CD14-positive monocyte (primary cell): Measurements from ENCODE around the gene GLYAT. TPM values are rescaled to one million over a fixed set of nuclear protein-coding genes. Genes with fewer than 3 reads are reported as not detected.

Experiments used
- DNase-seq, 3 donors: peaks; one replicate each; pipeline ENCODE4 v3.0.0-alpha.2; 2011 to 2022
- H2AFZ ChIP-seq: 2 replicates; pipeline ENCODE4 v1.6.0; 2012; ENCODE audit warnings: mild to moderate bottlenecking, low read depth, low read length, inconsistent platforms; ENCODE audit not compliant: insufficient read depth, poor library complexity, severe bottlenecking
- H3K27ac ChIP-seq, 2 donors: 1 replicate in 1 of 2; 2 replicates in 1 of 2; pipeline ENCODE4 v1.5.1; 2012 to 2013; ENCODE audit warnings: low read length in 2 of 2, control low read depth in 1 of 2, inconsistent platforms in 1 of 2, low read depth in 1 of 2, mild to moderate bottlenecking in 1 of 2
- H3K27me3 ChIP-seq, 2 donors: one replicate each; pipeline versions ENCODE4 v1.6.0 to v1.6.1; 2011 to 2013; ENCODE audit warnings: low read length in 2 of 2; ENCODE audit not compliant: control insufficient read depth in 2 of 2, insufficient read depth in 2 of 2
- H3K36me3 ChIP-seq, 2 donors: replicated peaks in 1 of 2; 1 replicate in 1 of 2; 2 replicates in 1 of 2; pipeline versions ENCODE4 v1.5.1 to v1.6.1; 2012 to 2013; ENCODE audit warnings: low read length in 2 of 2, control low read depth in 1 of 2, inconsistent platforms in 1 of 2, mild to moderate bottlenecking in 1 of 2; ENCODE audit not compliant: insufficient read depth in 2 of 2, control insufficient read depth in 1 of 2
- H3K4me1 ChIP-seq, 2 donors: 1 replicate in 1 of 2; 2 replicates in 1 of 2; pipeline versions ENCODE4 v1.5.1 to v1.6.1; 2012 to 2013; ENCODE audit warnings: low read length in 2 of 2, control low read depth in 1 of 2, inconsistent platforms in 1 of 2, mild to moderate bottlenecking in 1 of 2, moderate library complexity in 1 of 2; ENCODE audit not compliant: insufficient read depth in 2 of 2, control insufficient read depth in 1 of 2
- H3K4me2 ChIP-seq: replicated peaks from 2 replicates; pipeline ENCODE3; 2012; ENCODE audit warnings: low read length, moderate library complexity, mild to moderate bottlenecking; ENCODE audit not compliant: poor library complexity, severe bottlenecking; ENCODE audit errors: extremely low read depth
- H3K4me3 ChIP-seq, 3 experiments: fragments of 200-600 bp in 1 of 3; sonication (generic) in 1 of 3; replicated peaks in 1 of 3; 1 replicate in 2 of 3; 2 replicates in 1 of 3; pipeline ENCODE4 v1.5.1; 2011 to 2013; ENCODE audit warnings: low read length in 3 of 3, mild to moderate bottlenecking in 3 of 3, control low read depth in 2 of 3, low read depth in 2 of 3, inconsistent platforms in 1 of 3, moderate library complexity in 1 of 3
- H3K79me2 ChIP-seq: 2 replicates; pipeline ENCODE4 v1.6.0; 2012; ENCODE audit warnings: mild to moderate bottlenecking, control low read depth, inconsistent platforms, low read length, moderate library complexity; ENCODE audit not compliant: insufficient read depth
- H3K9ac ChIP-seq: 2 replicates; pipeline ENCODE4 v1.6.0; 2017; ENCODE audit warnings: low read length, mild to moderate bottlenecking; ENCODE audit not compliant: insufficient read depth, poor library complexity, severe bottlenecking
- H3K9me3 ChIP-seq, 2 donors: replicated peaks in 1 of 2; 1 replicate in 1 of 2; 2 replicates in 1 of 2; pipeline versions ENCODE4 v1.5.1 to v1.6.1; 2012 to 2013; ENCODE audit warnings: low read length in 2 of 2, control low read depth in 1 of 2; ENCODE audit not compliant: control insufficient read depth in 1 of 2, insufficient read depth in 1 of 2
- H4K20me1 ChIP-seq: 2 replicates; pipeline ENCODE4 v1.6.0; 2012; ENCODE audit warnings: mild to moderate bottlenecking, low read length, control low read depth, moderate library complexity; ENCODE audit not compliant: insufficient read depth
- H3K27ac Mint-ChIP-seq, 7 donors: one replicate each; pipeline ENCODE4 v1.8.0; 2020; ENCODE audit warnings: mild to moderate bottlenecking in 7 of 7, mixed read lengths in 7 of 7, moderate library complexity in 6 of 7, inconsistent platforms in 2 of 7
- H3K27me3 Mint-ChIP-seq, 3 donors: one replicate each; pipeline ENCODE4 v1.8.0; 2021 to 2022; ENCODE audit warnings: low read depth in 3 of 3, mild to moderate bottlenecking in 3 of 3, mixed read lengths in 3 of 3, moderate library complexity in 3 of 3, inconsistent platforms in 1 of 3
- H3K36me3 Mint-ChIP-seq, 2 donors: one replicate each; pipeline ENCODE4 v1.8.0; 2020; ENCODE audit warnings: mixed read lengths in 2 of 2, inconsistent platforms in 1 of 2, mild to moderate bottlenecking in 1 of 2
- H3K4me1 Mint-ChIP-seq: one replicate; pipeline ENCODE4 v1.8.0; 2020; ENCODE audit warnings: mild to moderate bottlenecking, mixed read lengths
- H3K4me3 Mint-ChIP-seq, 2 donors: one replicate each; pipeline ENCODE4 v1.8.0; 2020; ENCODE audit warnings: mild to moderate bottlenecking in 2 of 2, mixed read lengths in 2 of 2, moderate library complexity in 1 of 2
- H3K9me3 Mint-ChIP-seq, 7 donors: one replicate each; pipeline ENCODE4 v1.8.0; 2020 to 2022; ENCODE audit warnings: mixed read lengths in 7 of 7, mild to moderate bottlenecking in 6 of 7, moderate library complexity in 6 of 7, inconsistent platforms in 2 of 7
- WGBS: methylation state at CpG from one replicate; pipeline ENCODE4 v1.1.5; 2013; ENCODE audit warnings: missing lambda C conversion rate; ENCODE audit not compliant: insufficient coverage; 5-methylcytosine and 5-hydroxymethylcytosine counted together
- intact Hi-C, 2 donors: fragments of 100-400 bp; cut with micrococcal nuclease; formaldehyde crosslinking; loops; one replicate each; pipeline versions ENCODE4 v1.15.0 to v1.15.1; 2023
- polyA plus RNA-seq, 3 donors: library from polyadenylated mRNA; depleted of rRNA in 1 of 3; unstranded in 2 of 3; stranded (reverse) in 1 of 3; fragments of 300-500 nt in 2 of 3; fragments of >200 nt in 1 of 3; fragmentation: Illumina TruSeq in 2 of 3; gene quantifications; 1 replicate in 2 of 3; 2 replicates in 1 of 3; pipeline ENCODE4 v1.2.3, GENCODE V29; 2012 to 2021
- TF ChIP-seq, protein P1 (sequence below): fragments of 200-600 bp; IDR thresholded peaks from one replicate; pipeline ENCODE4 v1.8.0; 2022; ENCODE audit warnings: antibody characterized with exemption, mild to moderate bottlenecking

Gene GLYAT
- polyA plus RNA-seq, 3 donors: not detected

DNA sequence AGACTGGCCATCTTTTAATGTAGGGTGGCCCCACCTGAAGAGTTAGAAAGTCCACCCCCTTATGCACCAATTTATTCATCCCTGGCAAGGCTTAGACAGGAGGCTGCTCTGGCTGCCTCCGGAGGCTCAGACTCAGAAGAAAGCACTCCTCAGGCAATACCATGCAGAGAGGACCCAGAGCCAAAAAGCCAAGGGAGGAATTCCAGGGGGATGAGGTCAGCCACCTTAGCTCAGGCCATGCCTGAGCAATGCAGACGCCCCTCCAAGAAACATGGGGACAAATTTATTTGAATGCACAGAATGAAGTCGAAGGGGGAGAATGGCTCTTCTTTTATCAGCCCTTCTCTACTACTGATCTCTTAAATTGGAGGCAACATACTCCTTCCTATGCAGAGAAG, 39.7 kb upstream of the GLYAT start:
- WGBS: 100% methylated on average over 1 of the region's 3 CpGs
- no peaks in the 10 kb centered on the region for H3K27me3 ChIP-seq
- Mint-ChIP-seq H3K36me3 (no peaks in the 10 kb centered on the region), H3K27ac (no peak overlapping the region), H3K4me1 (peaks cover 23% of the 10 kb centered on the region), H3K4me3 (no peak overlapping the region), H3K9me3 (peaks cover 0 to 7% (median 4%) of the 10 kb centered on the region in 7 donors), H3K27me3 (peaks cover 3 to 5% (median 3%) of the 10 kb centered on the region in 3 donors)
- H3K4me1 ChIP-seq: peaks cover 4 to 16% of the 10 kb centered on the region in 2 donors
- TF ChIP-seq, protein P1, sequence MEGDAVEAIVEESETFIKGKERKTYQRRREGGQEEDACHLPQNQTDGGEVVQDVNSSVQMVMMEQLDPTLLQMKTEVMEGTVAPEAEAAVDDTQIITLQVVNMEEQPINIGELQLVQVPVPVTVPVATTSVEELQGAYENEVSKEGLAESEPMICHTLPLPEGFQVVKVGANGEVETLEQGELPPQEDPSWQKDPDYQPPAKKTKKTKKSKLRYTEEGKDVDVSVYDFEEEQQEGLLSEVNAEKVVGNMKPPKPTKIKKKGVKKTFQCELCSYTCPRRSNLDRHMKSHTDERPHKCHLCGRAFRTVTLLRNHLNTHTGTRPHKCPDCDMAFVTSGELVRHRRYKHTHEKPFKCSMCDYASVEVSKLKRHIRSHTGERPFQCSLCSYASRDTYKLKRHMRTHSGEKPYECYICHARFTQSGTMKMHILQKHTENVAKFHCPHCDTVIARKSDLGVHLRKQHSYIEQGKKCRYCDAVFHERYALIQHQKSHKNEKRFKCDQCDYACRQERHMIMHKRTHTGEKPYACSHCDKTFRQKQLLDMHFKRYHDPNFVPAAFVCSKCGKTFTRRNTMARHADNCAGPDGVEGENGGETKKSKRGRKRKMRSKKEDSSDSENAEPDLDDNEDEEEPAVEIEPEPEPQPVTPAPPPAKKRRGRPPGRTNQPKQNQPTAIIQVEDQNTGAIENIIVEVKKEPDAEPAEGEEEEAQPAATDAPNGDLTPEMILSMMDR: no peak
- DNase-seq: no peak
- no peaks in the 10 kb centered on the region for H4K20me1 ChIP-seq
- no peak overlapping the region for H3K4me2 ChIP-seq
- H3K27ac ChIP-seq: no peak overlapping the region
- no peaks in the 10 kb centered on the region for H3K9me3 ChIP-seq
- no peaks in the 10 kb centered on the region for H3K36me3 ChIP-seq
- no peaks in the 10 kb centered on the region for H3K79me2 ChIP-seq
- no peak overlapping the region for H3K9ac ChIP-seq
- H3K4me3 ChIP-seq: no peak overlapping the region
- H2AFZ ChIP-seq: no peak overlapping the region
- intact Hi-C loops: no loop called here

DNA sequence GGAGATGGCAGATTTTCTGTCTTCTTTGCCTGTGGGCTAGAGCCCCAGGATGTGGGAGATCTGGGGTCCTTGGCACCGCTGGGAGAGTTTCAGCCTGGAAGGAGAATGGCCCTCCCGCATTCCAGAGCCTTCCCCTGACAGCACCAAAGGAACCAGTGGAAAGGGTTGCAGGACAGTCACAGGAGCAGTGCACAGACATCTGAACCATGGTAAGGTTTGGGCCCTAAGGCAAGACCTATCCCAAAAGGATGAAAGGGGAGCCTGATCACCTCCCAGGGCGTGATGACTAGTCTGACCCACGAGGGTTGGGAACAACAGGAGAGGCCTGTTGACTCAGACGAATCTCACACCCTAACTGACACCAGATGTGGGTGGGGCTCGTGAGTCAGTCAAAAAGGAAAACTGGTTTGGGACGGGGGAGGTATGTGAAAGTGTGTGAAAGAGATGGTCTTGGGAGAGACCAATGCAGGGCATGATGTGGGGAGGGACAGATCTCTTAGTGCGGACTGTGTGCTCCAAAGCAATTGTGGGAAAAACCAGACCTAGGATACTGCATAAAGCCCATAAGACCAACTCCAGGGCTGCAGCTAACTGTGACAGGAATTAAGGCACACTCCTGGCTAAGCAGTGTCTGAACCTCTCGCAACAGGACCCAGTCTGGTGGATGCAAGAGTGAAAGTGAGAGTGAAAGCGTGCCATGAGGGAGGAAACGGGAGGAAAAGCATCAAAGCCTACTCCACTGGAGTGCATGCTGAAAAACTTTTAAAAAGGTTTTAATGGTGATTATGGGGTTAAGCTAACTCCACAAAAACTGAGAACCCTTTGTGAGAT, 39.1 kb upstream of the GLYAT start:
- peak overlapping the region; percentile 6 to 21 for H3K4me3 Mint-ChIP-seq
- H3K79me2 ChIP-seq: no peaks in the 10 kb centered on the region
- H3K4me1 Mint-ChIP-seq: peaks cover 19% of the 10 kb centered on the region
- DNase-seq: no peak
- H3K27me3 Mint-ChIP-seq: peaks cover 3 to 5% (median 3%) of the 10 kb centered on the region in 3 donors
- intact Hi-C loops: no loop called here
- no peak overlapping the region for H3K4me3 ChIP-seq
- no peak overlapping the region for H3K9ac ChIP-seq
- peaks cover 0 to 12% of the 10 kb centered on the region in 2 donors for H3K4me1 ChIP-seq
- H3K36me3 ChIP-seq: no peaks in the 10 kb centered on the region
- peaks cover 0 to 7% (median 4%) of the 10 kb centered on the region in 7 donors for H3K9me3 Mint-ChIP-seq
- peak overlapping the region in 1 of 7 donors; percentile 8 for H3K27ac Mint-ChIP-seq
- H4K20me1 ChIP-seq: no peaks in the 10 kb centered on the region
- H3K27ac ChIP-seq: no peak overlapping the region
- H3K36me3 Mint-ChIP-seq: no peaks in the 10 kb centered on the region
- no peaks in the 10 kb centered on the region for H3K27me3 ChIP-seq
- WGBS: 98% methylated on average over 5 of the region's 11 CpGs
- TF ChIP-seq, protein P1: no peak
- H3K4me2 ChIP-seq: peak overlapping the region; percentile 15
- H3K9me3 ChIP-seq: no peaks in the 10 kb centered on the region
- peak overlapping the region; percentile 23 for H2AFZ ChIP-seq
